Subcutaneous abdominal adipose tissue (tissue), 5 donors: Measurements from ENCODE around the gene LIN7B.
A peak's percentile ranks its signal among the peaks of the same experiment; 100 is the strongest.

Experiments
- H3K27ac ChIP-seq: one replicate; pipeline ENCODE4 v1.7.0; 2013; ENCODE audit warnings: low read depth, mild to moderate bottlenecking, inconsistent platforms, low read length, moderate library complexity
- H3K27me3 ChIP-seq, 5 donors: one replicate each; pipeline ENCODE4 v1.7.0; 2013; ENCODE audit warnings: low read length in 5 of 5, inconsistent platforms in 1 of 5; ENCODE audit not compliant: control insufficient read depth in 5 of 5, insufficient read depth in 4 of 5
- H3K36me3 ChIP-seq, 5 donors: one replicate each; pipeline ENCODE4 v1.7.0; 2013; ENCODE audit warnings: low read length in 5 of 5; ENCODE audit not compliant: control insufficient read depth in 5 of 5, insufficient read depth in 5 of 5
- H3K4me1 ChIP-seq, 5 donors: one replicate each; pipeline ENCODE4 v1.7.0; 2013; ENCODE audit warnings: low read length in 5 of 5, mild to moderate bottlenecking in 3 of 5, moderate library complexity in 1 of 5; ENCODE audit not compliant: control insufficient read depth in 5 of 5, insufficient read depth in 5 of 5
- H3K4me3 ChIP-seq, 5 donors: one replicate each; pipeline ENCODE4 v1.7.0; 2013; ENCODE audit warnings: low read length in 5 of 5, low read depth in 1 of 5
- H3K9ac ChIP-seq, 5 donors: one replicate each; pipeline ENCODE4 v1.7.0; 2013; ENCODE audit warnings: low read length in 5 of 5, mild to moderate bottlenecking in 4 of 5, moderate library complexity in 3 of 5
- H3K9me3 ChIP-seq, 5 donors: one replicate each; pipeline ENCODE4 v1.7.0; 2013; ENCODE audit warnings: low read length in 5 of 5; ENCODE audit not compliant: control insufficient read depth in 5 of 5
- donor health status: healthy.
- donor health status: healthy.
- donor health status: healthy.
- donor health status: healthy.
- donor health status: healthy.

LIN7B gene, protein sequence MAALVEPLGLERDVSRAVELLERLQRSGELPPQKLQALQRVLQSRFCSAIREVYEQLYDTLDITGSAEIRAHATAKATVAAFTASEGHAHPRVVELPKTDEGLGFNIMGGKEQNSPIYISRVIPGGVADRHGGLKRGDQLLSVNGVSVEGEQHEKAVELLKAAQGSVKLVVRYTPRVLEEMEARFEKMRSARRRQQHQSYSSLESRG

GRCh38 chr19:49113762-49114629 lies at the start of gene LIN7B:
Gene LIN7B, plus strand, starts transcription at chr19:49114370. Its CDS starts 35 bp downstream, at chr19:49114405.
- Histone ChIP-seq H3K36me3 (peaks cover 0 to 5% (median 2%) of the 10 kb centered on the region in 5 donors), H3K27me3 (no peaks in the 10 kb centered on the region), H3K4me1 (peaks cover 7 to 46% (median 36%) of the 10 kb centered on the region in 5 donors), H3K9ac (peak within 1 kb of the TSS in 4 of 5 donors; percentile 59 to 86 (median 67)), H3K4me3 (peak within 1 kb of the TSS; percentile 52 to 87 (median 79)), H3K27ac (peak within 1 kb of the TSS; percentile 37), H3K9me3 (no peaks in the 10 kb centered on the region)

DNA sequence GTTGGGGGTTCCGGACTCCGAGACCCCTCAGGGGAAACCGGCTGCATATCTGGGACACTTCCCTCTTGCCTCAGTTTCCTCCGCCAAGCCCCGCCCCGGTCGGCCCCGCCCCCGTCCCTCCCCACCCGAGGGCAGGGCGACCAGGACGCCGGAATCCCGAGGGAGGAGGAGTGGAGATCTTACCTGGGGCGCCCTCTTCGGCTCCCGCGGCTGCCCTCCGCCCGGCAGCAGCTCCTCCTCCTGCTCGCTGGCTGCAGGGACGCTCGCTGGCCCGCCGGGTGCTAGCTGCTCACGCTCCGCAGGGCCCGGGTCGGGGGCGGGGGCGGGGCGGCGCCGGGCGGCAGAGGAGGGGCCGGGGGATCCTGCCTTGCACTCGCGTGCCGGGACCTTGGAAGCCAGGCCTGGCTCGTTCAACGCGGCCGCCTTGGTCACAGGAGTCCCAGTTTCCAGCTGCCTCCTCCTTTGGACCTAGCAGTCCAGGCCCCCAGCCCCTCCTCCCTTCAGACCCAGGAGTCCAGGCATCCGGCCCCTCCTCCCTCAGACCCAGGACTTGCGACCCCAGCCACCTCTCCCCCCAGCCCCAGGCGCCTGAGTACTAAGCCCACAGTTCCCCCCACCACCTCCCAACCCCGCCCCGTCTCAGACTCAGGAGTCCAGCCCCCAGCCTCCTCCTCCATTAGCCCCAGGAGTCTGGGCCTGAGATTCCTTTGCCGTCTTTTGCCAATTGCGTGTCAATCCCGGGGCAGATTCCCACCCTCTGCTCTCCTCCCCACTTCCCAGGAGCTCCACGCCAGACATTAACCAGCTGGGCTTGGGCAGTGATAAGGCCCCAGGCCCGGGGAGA lies 49.2 kb upstream of the LIN7B start, which contains the start of gene NTF4:
TSS of gene NTF4 (minus strand) at position 51 of the 844 bp plus-strand sequence. CDS start 2,821 bp downstream, outside the sequence.
- Histone ChIP-seq H3K4me3 (no peak within 1 kb of the TSS), H3K27me3 (peaks cover 23 to 58% (median 46%) of the 10 kb centered on the region in 5 donors), H3K36me3 (no peaks in the 10 kb centered on the region), H3K9ac (no peak within 1 kb of the TSS), H3K27ac (no peak within 1 kb of the TSS), H3K4me1 (peaks cover 0 to 4% (median 0%) of the 10 kb centered on the region in 5 donors), H3K9me3 (no peaks in the 10 kb centered on the region)

- Histone ChIP-seq H3K4me3 (no peak overlapping the region), H3K4me1 (peaks cover 0 to 4% (median 0%) of the 10 kb centered on the region in 5 donors), H3K9ac (no peak overlapping the region), H3K27me3 (peaks cover 28 to 66% (median 54%) of the 10 kb centered on the region in 5 donors), H3K36me3 (no peaks in the 10 kb centered on the region), H3K9me3 (no peaks in the 10 kb centered on the region), H3K27ac (no peak overlapping the region)
Observed at GRCh38 chr19:49065905-49066512, 48.2 kb upstream of the LIN7B start.

DNA sequence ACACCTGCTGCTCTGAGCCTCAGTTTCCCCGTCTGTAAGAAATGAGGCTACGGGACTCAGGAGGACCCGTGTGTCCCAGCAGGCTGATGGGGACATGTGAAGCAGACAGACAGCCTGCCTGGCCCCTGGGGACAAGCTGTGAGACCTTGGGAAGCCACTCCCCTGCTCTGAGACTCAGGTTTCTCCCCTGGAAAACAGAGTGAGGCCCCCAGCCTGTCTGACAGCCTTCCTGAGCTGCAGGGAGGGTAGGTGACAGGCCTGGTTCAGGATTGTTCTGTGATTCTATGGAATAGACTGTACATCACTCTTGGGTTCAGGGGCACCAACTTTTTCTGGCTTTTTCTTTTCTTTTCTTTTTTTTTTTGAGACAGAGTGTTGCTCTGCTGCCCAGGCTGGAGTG lies 46.6 kb upstream of the LIN7B start:
- peaks cover 0 to 9% (median 0%) of the 10 kb centered on the region in 5 donors for H3K4me1 ChIP-seq
- no peaks in the 10 kb centered on the region for H3K9me3 ChIP-seq
- no peak overlapping the region for H3K27ac ChIP-seq
- H3K9ac ChIP-seq: no peak overlapping the region
- no peaks in the 10 kb centered on the region for H3K36me3 ChIP-seq
- H3K4me3 ChIP-seq: no peak overlapping the region
- H3K27me3 ChIP-seq: peaks cover 34 to 74% (median 56%) of the 10 kb centered on the region in 5 donors

DNA sequence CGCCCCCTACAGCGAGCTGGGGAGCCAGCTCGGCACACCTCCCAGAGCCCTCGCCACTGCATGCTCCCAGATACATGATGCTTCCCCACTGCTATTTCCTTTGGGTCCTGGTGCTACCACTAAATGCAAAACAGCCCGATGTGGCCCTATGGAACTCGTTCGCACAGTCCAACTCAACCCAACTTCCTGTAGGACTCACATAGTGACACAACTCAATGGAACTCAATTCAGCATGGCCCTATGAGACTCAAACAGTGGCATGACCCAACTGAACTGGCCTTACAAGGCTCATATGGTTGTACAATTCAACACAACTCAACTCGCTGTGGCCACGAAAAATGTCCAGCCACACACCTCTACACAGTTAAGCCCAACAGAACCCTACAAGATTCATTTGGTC lies 45.1 kb upstream of the LIN7B start:
- no peak overlapping the region for H3K4me3 ChIP-seq

GRCh38 chr19:49070416-49070815 lies 43.8 kb upstream of the LIN7B start:
- Histone ChIP-seq H3K27me3 (peaks cover 41 to 71% (median 56%) of the 10 kb centered on the region in 5 donors), H3K9ac (no peak overlapping the region), H3K27ac (no peak overlapping the region), H3K9me3 (no peaks in the 10 kb centered on the region), H3K4me3 (no peak overlapping the region), H3K4me1 (peaks cover 0 to 6% (median 0%) of the 10 kb centered on the region in 5 donors), H3K36me3 (no peaks in the 10 kb centered on the region)

More for the DNA sequence above, 45.1 kb upstream of the LIN7B start:
- Histone ChIP-seq H3K27me3 (peaks cover 42 to 79% (median 62%) of the 10 kb centered on the region in 5 donors), H3K9me3 (no peaks in the 10 kb centered on the region), H3K4me1 (peaks cover 0 to 9% (median 0%) of the 10 kb centered on the region in 5 donors), H3K36me3 (no peaks in the 10 kb centered on the region), H3K9ac (no peak overlapping the region), H3K27ac (no peak overlapping the region)

- no peaks in the 10 kb centered on the region for H3K9me3 ChIP-seq
- H3K36me3 ChIP-seq: no peaks in the 10 kb centered on the region
- H3K4me3 ChIP-seq: no peak overlapping the region
- peaks cover 26 to 55% (median 43%) of the 10 kb centered on the region in 5 donors for H3K27me3 ChIP-seq
- no peak overlapping the region for H3K9ac ChIP-seq
- H3K4me1 ChIP-seq: peaks cover 0 to 6% (median 0%) of the 10 kb centered on the region in 5 donors
- no peak overlapping the region for H3K27ac ChIP-seq
Observed at GRCh38 chr19:49071860-49072547, 42.2 kb upstream of the LIN7B start.

DNA sequence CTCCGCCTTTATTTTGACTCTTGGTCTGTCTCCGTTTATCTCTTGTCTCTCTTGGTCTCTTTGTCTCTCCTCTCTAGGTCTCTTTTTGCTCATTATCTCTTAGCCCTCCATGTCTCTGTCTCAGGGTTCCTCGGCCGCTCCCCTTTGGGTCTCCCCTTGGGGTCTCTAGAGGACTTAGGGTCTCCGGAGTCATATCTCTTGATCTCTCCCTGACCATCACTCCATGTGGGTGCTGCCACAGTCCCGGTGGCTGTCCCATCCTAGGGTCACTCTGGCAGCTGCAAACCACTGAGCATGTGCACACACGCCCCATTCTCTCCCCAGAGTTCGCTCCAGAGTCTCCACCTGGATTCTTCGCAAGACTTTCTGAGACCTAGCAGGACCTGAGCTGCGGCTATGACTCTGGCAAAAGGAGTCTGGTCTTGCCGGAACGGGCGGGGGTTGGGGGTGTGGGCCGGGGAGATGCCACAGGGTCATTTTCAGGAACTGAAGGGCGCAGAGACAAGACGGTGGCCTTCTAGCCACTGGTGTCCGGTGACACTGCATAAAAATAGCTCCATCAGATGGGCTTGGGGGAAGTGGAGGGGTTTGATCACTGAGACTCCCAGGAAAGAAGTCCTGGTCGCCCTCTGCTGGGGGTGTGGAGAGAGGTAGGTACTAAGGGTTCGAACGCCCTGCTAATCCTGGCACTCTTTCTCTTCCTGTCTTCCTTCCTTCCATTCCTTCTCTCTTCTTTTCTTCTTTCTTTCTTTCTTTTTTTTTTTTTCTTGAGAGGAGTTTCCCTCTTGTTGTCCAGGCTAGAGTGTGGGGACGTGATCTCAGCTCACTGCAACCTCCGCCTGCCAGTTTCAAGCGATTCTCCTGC lies 40.4 kb upstream of the LIN7B start:
- Histone ChIP-seq H3K9ac (no peak overlapping the region), H3K27me3 (peaks cover 26 to 45% (median 36%) of the 10 kb centered on the region in 5 donors), H3K27ac (no peak overlapping the region), H3K4me3 (no peak overlapping the region), H3K4me1 (peaks cover 0 to 6% (median 0%) of the 10 kb centered on the region in 5 donors), H3K36me3 (no peaks in the 10 kb centered on the region), H3K9me3 (no peaks in the 10 kb centered on the region)
